Choroid plexus epithelial cell (primary cell): Measurements from ENCODE around the gene RADIL.
A peak's percentile ranks its signal among the peaks of the same experiment; 100 is the strongest.

ENCODE experiments used
- DNase-seq: peaks from one replicate; pipeline ENCODE4 v3.0.0-alpha.2; 2010; ENCODE audit warnings: low read depth
- H3K4me3 ChIP-seq: 2 replicates; pipeline ENCODE4 v1.5.1; 2011; ENCODE audit warnings: low read depth, mild to moderate bottlenecking, control low read depth, low read length, moderate library complexity
- CTCF ChIP-seq: conservative IDR thresholded peaks from 2 replicates; pipeline ENCODE4 v1.5.1; 2011; ENCODE audit warnings: low read depth, mild to moderate bottlenecking, control low read depth, inconsistent platforms, low read length, moderate library complexity

RADIL gene

GRCh38 chr7:4819560-4820404 is 63.7 kb downstream of the RADIL start:
- DNase-seq: no peak
- TF ChIP-seq CTCF: no peak

GRCh38 chr7:4818000-4818794 is 65.3 kb downstream of the RADIL start:
- no peak overlapping the region for H3K4me3 ChIP-seq
- TF ChIP-seq CTCF: no peak
- no peak for DNase-seq

More at GRCh38 chr7:4819560-4820404, 63.7 kb downstream of the RADIL start:
- no peak overlapping the region for H3K4me3 ChIP-seq

- TF ChIP-seq CTCF: no peak
- DNase-seq: no peak
- no peak overlapping the region for H3K4me3 ChIP-seq
Measured at GRCh38 chr7:4817178-4817901, 66.2 kb downstream of the RADIL start.

GRCh38 chr7:4816419-4817080 is 67.0 kb downstream of the RADIL start:
- DNase-seq: no peak
- no peak for TF ChIP-seq CTCF
- no peak overlapping the region for H3K4me3 ChIP-seq

GRCh38 chr7:4815609-4816418 is 67.7 kb downstream of the RADIL start:
- no peak for DNase-seq
- peak; percentile 1 for TF ChIP-seq CTCF
- no peak overlapping the region for H3K4me3 ChIP-seq

- DNase-seq: no peak
- no peak for TF ChIP-seq CTCF
- no peak overlapping the region for H3K4me3 ChIP-seq
Measured at GRCh38 chr7:4815121-4815520, 68.4 kb downstream of the RADIL start.
